PFSK-1 (cell line): ENCODE results near the gene CCDC121.

ENCODE experiments used
- FOXP2 ChIP-seq: optimal IDR thresholded peaks from 2 replicates; pipeline ENCODE3; 2011; ENCODE audit warnings: borderline replicate concordance, control low read depth, inconsistent platforms; ENCODE audit not compliant: insufficient read depth; ENCODE audit errors: extremely low read length, extremely low read depth
- POLR2AphosphoS5 ChIP-seq: IDR thresholded peaks from 2 replicates; pipeline ENCODE4 v1.6.1; 2012; ENCODE audit warnings: low read depth, mild to moderate bottlenecking, control low read depth, low read length, moderate library complexity
- TAF1 ChIP-seq: IDR thresholded peaks from 2 replicates; pipeline ENCODE4 v1.6.1; 2012; ENCODE audit warnings: low read length, control low read depth, borderline replicate concordance; ENCODE audit not compliant: insufficient read depth
- TF ChIP-seq, protein P1 (sequence below), 2 experiments: IDR thresholded peaks; 2 replicates each; pipeline versions ENCODE4 v1.6.1 to v1.8.0; 2011 to 2012; ENCODE audit warnings: low read depth in 2 of 2, low read length in 2 of 2, control low read depth in 1 of 2, inconsistent platforms in 1 of 2, mild to moderate bottlenecking in 1 of 2, moderate library complexity in 1 of 2; ENCODE audit not compliant: insufficient read depth in 1 of 2

GRCh38 chr2:27647289-27647688 lies 18.5 kb upstream of the CCDC121 start:
- no peak for TF ChIP-seq POLR2AphosphoS5
- TF ChIP-seq TAF1: no peak
- TF ChIP-seq, protein P1, sequence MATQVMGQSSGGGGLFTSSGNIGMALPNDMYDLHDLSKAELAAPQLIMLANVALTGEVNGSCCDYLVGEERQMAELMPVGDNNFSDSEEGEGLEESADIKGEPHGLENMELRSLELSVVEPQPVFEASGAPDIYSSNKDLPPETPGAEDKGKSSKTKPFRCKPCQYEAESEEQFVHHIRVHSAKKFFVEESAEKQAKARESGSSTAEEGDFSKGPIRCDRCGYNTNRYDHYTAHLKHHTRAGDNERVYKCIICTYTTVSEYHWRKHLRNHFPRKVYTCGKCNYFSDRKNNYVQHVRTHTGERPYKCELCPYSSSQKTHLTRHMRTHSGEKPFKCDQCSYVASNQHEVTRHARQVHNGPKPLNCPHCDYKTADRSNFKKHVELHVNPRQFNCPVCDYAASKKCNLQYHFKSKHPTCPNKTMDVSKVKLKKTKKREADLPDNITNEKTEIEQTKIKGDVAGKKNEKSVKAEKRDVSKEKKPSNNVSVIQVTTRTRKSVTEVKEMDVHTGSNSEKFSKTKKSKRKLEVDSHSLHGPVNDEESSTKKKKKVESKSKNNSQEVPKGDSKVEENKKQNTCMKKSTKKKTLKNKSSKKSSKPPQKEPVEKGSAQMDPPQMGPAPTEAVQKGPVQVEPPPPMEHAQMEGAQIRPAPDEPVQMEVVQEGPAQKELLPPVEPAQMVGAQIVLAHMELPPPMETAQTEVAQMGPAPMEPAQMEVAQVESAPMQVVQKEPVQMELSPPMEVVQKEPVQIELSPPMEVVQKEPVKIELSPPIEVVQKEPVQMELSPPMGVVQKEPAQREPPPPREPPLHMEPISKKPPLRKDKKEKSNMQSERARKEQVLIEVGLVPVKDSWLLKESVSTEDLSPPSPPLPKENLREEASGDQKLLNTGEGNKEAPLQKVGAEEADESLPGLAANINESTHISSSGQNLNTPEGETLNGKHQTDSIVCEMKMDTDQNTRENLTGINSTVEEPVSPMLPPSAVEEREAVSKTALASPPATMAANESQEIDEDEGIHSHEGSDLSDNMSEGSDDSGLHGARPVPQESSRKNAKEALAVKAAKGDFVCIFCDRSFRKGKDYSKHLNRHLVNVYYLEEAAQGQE (IDR thresholded peaks at IDR 0.05; ENCODE audit: insufficient read depth in 1 of 2, low read depth in 2 of 2, low read length in 2 of 2): no peak
- TF ChIP-seq FOXP2: no peak
